Renal pelvis (tissue), 12 donors: Measurements from ENCODE around the gene PLAAT1. TPM values are rescaled to one million over a fixed set of nuclear protein-coding genes. Genes with fewer than 3 reads are reported as not detected.
A peak's percentile ranks its signal among the peaks of the same experiment; 100 is the strongest.

Experiments
- DNase-seq: peaks from one replicate; pipeline ENCODE4 v3.0.0-alpha.2; 2013
- long read RNA-seq, 16 experiments: transcript quantifications; one replicate each; lab custom pipeline, GENCODE V29; 2026
- polyA plus RNA-seq, 3 donors: library from polyadenylated mRNA; unstranded; fragments of 120-200 nt; gene quantifications; one replicate each; pipeline ENCODE4 v1.2.1, GENCODE V29; 2013; ENCODE audit not compliant: insufficient read length in 3 of 3

PLAAT1 gene
- 1 to 10 TPM; 2.6 to 3.6 (median 3.0) TPM for polyA plus RNA-seq
- long read RNA-seq, donor 1 = 0 reads
- long read RNA-seq, donor 2, partial matches to known transcripts = 0 of 2 reads
- long read RNA-seq, donor 2, other reads (novel, unspliced or antisense) = 0 of 2 reads
- long read RNA-seq, donor 3 = 0 reads
- long read RNA-seq, donor 4, partial matches to known transcripts = 0 of 2 reads
- long read RNA-seq, donor 4, other reads (novel, unspliced or antisense) = 0 of 2 reads
- long read RNA-seq, donor 5, partial matches to known transcripts = 0 of 2 reads
- long read RNA-seq, donor 5, other reads (novel, unspliced or antisense) = 0 of 2 reads
- long read RNA-seq, donor 6 = 0 reads
- long read RNA-seq, donor 7, partial matches to known transcripts = 0 of 2 reads
- long read RNA-seq, donor 7, other reads (novel, unspliced or antisense) = 0 of 2 reads
- long read RNA-seq, donor 8, partial matches to known transcripts = 0 of 1 reads
- long read RNA-seq, donor 8, other reads (novel, unspliced or antisense) = 0 of 1 reads
- long read RNA-seq, donor 9, partial matches to known transcripts = 0 of 2 reads
- long read RNA-seq, donor 9, other reads (novel, unspliced or antisense) = 0 of 2 reads
- long read RNA-seq, donor 10 = 0 reads
- long read RNA-seq, donor 11 = 0 reads
- long read RNA-seq, donor 12, partial matches to known transcripts = 0 of 1 reads
- long read RNA-seq, donor 12, other reads (novel, unspliced or antisense) = 0 of 1 reads
- long read RNA-seq, donor 13 = 0 reads
- long read RNA-seq, donor 14 = 0 reads
- long read RNA-seq, donor 15 = 0 reads
- long read RNA-seq, donor 16, partial matches to known transcripts = 0 of 2 reads
- long read RNA-seq, donor 16, other reads (novel, unspliced or antisense) = 0 of 2 reads

DNA sequence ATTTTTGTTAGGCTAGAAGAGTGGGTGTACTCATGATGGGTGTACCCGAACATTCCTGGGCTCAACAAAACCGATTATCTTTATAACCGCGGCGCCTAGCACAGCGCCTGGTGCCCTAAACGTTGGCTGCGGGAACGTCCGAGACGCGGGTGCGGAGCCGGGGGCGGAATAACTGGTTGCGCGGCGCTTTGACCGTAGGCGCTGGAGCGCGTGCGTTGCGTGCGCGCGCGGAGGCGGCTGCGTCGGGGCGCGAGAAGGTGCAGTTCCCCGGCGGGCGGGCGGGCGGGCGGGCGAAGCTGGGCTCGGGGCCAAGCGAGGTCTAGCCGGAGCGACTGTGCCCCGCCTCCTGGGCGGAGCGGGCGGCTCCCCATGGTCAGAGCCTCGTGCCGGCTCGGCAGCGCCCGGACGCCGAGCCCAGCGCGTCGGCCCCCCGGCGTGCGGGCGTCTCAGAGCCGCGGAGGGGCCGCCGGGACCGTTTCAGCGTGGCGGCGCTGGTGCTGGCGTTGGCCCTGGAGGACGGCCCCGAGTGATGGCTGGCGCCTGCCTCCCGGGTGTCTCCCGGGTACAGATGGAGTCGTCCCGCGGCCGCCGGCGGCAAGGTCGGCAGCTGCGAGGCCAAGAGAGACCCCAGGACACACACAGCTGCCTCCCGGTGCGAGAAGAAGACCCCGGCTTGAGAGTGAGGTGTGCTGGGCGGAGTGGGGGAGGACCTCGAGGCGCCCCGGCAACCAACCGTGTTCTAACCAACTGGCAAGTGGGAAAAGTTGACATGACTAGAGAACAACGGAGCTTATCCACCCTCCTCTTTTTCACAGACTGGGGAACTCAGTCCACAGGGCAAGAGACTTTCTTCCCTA lies at the start of gene PLAAT1:
Gene PLAAT1 (plus strand): TSS at position 373 of the 857 bp plus-strand sequence. CDS start 14,429 bp downstream, outside the sequence.
- DNase-seq = peak; percentile 61

GRCh38 chr3:193194371-193194770 lies 46.7 kb upstream of the PLAAT1 start:
- no peak for DNase-seq

GRCh38 chr3:193196746-193197145 lies 44.3 kb upstream of the PLAAT1 start:
- DNase-seq = no peak

DNA sequence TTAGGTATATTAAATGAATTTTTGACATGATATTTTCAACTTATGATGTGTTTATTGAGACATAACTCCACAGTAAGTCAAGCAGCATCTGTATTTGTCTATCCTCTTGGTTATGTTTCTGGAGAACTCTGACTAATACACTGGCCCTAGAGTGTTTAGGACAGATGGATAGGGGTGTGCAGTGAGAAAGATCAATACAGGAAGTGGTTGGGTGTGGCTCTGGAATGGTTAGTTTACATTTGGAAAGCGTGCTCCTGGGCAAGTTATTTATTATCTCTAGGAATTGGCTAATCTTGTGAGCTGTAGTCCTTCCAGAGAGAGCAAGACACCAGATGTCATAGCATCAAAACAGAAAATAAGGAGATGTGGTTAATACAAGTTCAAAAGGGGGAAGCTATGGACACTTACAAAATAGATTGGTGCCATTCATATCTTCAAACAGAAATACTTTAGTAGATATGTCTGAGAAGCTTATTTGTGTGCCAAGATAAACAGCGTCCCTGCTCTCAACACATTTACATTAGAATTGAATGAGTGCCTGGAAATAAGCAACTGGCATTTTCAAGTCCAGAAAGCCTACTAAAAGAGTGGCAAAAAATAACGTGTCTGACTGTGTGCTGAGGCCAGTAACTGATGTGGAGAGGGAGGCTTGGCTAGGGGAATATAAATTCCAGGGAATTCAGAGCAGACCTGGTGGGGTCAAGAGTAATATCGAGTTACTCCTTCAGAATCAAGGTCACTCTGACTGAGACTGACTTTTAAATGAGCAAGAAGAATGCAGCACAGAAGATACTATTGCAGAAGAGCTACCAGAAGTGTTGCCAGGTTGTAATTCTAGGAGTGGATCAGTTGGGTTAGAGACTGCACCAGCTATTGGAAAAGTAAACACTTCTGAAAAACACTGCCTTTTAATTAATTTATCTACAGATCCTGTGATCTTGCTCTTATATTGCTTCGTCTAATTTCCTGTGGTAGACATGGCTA lies 33.4 kb upstream of the PLAAT1 start:
- no peak for DNase-seq

GRCh38 chr3:193210618-193211017 lies 30.4 kb upstream of the PLAAT1 start:
- DNase-seq = no peak

GRCh38 chr3:193211173-193211572 lies 29.8 kb upstream of the PLAAT1 start:
- DNase-seq = no peak

DNA sequence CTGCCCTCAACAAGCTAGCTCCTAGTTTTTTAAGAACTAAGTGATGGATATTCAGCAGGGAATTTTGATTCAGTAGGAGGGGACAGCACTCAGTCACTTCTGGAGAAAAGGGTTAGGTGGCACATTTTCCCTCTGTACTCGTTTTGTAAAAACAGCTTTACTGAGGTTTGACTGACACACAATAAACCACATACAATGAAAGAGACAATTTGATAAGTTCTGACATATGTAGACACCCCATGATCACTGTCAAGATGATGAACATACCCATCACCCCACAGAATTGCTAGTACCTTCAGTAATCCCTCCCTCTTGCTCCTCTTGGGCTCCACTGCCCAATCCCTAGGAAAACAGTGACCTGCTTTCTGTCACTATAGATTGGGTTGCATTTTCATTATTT lies 29.0 kb upstream of the PLAAT1 start:
- no peak for DNase-seq

GRCh38 chr3:193212844-193213243 lies 28.2 kb upstream of the PLAAT1 start:
- DNase-seq = no peak

DNA sequence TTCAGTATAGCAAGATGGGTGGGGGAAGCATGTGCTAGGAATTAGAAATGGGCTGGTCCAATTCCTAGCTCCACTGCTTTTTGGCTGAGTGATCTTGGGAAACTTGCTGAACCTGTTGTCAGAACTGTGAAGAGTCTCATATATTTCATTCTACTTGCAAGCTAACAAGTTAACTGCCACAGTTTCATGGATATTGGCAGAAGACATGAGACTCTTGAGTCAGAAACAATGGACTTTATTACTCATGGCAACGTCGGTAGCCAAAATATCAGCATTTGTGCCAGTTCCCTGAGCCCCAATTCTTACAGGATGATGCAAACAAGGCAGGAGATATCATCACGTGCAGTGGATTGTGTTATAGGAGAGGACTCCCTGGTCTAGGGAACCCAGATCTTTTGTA lies 26.6 kb upstream of the PLAAT1 start:
- DNase-seq = no peak

GRCh38 chr3:193225302-193226125 lies 15.5 kb upstream of the PLAAT1 start:
- no peak for DNase-seq

GRCh38 chr3:193228206-193228605 lies 12.8 kb upstream of the PLAAT1 start:
- DNase-seq = no peak

- no peak for DNase-seq
These were observed 11.1 kb upstream of the PLAAT1 start for GRCh38 chr3:193229851-193230420.

DNA sequence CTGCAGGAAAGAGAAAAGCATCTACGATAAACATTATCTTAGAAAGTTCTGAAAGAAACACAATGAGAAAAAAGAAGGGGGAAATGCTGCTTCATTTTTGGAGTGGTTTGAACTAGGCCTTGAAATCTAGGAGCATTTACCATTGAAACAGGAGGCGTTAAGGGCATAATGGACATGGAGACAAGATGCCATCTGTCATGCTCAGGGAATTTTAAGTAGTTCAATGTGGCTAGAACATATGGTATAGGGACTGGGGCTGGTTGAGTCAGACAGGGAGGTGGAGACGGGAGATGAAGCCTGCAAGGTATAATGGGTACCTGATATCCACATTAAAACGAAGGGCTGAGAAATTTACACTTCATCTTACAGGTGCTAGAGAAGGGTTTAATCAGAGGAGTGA lies 10.4 kb upstream of the PLAAT1 start:
- DNase-seq = no peak

- no peak for DNase-seq
These were observed 9.8 kb upstream of the PLAAT1 start for GRCh38 chr3:193231201-193231600.

- DNase-seq = no peak
These were observed 4.4 kb upstream of the PLAAT1 start for GRCh38 chr3:193236599-193236998.

DNA sequence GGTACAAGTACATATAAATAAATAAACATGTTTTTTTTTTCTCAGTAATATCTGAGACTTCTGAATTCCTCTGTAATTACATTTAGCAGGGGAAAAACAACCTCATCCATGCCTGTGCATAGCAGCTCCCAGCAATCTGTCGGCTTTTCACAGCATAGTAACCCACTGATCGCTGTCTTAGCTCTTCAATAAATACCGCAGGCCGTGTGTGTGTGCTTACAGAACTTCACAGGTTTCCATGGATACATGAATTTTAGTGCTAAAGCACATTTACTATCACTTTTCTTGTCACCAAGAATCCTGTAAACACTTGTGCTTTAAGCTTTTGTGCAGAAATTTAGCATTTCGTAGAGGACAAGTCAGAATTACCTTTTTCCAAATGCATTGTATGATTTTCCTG lies 4.0 kb upstream of the PLAAT1 start:
- no peak for DNase-seq

- peak; percentile 19 for DNase-seq
These were observed 579 bp upstream of the PLAAT1 start for GRCh38 chr3:193240436-193240849.

DNA sequence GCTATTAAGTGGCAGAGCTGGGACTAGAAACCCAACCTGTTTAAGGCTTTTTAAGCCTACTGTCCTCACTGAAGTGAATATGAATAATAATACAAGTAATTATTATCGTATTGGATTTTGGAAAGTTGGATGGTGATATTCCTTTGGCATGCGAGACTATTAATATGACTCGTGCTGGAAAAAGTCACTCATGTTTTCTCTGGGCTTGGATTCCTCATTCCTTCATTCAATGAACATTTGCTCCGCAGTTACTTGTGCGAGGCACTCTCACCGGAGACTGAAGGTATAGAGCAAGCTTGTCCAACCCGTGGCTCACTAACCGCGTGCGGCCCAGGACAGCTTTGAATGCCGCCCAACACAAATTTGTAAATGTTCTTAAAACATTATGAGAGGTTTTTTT lies 694 bp downstream of the PLAAT1 start:
- no peak for DNase-seq

- DNase-seq = no peak
These were observed 2.5 kb downstream of the PLAAT1 start for GRCh38 chr3:193243571-193243970.
